Measurements from ENCODE around the gene ACACB. TPM values are rescaled to one million over a fixed set of nuclear protein-coding genes. Genes with fewer than 3 reads are reported as not detected.

The ACACB gene
- total and polyA plus RNA-seq, 2 donors = 2.0 to 9.5 TPM

- Histone ChIP-seq H3K27ac (ENCODE audit: low read depth in 1 of 2, low read length in 1 of 2) (no peak overlapping the region), H3K4me1 (ENCODE audit: control insufficient read depth in 2 of 2, insufficient read depth in 2 of 2, low read length in 2 of 2) (no peaks in the 10 kb centered on the region), H3K4me3 (ENCODE audit: low read length in 2 of 2) (no peak overlapping the region), H3K36me3 (ENCODE audit: control insufficient read depth in 2 of 2, insufficient read depth in 2 of 2, low read length in 1 of 2) (no peaks in the 10 kb centered on the region), H3K27me3 (ENCODE audit: control insufficient read depth in 2 of 2, insufficient read depth in 1 of 2, low read length in 1 of 2) (peaks cover 4 to 37% of the 10 kb centered on the region in 2 donors), H3K9me3 (ENCODE audit: control insufficient read depth in 2 of 2, insufficient read depth in 1 of 2, low read length in 1 of 2) (no peaks in the 10 kb centered on the region)
- 78% methylated on average over 2 of the region's 2 CpGs for WGBS
- no peak for DNase-seq (ENCODE audit: low read depth in 6 of 9, low spot score in 9 of 9)
Observed at GRCh38 chr12:109302358-109302757, 186.0 kb downstream of the ACACB start.

DNA sequence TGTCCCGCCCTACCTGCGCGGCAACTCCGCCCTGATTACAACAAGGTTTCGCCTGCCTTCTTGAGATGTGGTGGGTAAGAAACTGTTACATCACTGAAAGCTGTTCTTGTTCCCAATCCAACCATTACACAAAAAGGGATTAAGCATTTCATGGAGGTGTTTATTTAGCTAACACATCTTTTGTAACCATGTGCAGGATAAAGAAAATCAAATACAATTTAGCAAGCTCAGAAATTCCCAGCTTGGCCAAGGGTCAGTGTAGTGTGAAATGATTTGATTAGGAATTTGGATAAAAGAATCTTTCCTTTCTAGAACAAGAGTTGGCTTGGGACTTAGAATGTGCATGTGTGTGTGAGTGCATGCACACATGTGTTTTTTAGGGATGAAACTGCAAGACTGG is 186.4 kb downstream of the ACACB start:
- Histone ChIP-seq H3K27me3 (ENCODE audit: control insufficient read depth in 2 of 2, insufficient read depth in 1 of 2, low read length in 1 of 2) (peaks cover 6 to 41% of the 10 kb centered on the region in 2 donors), H3K9me3 (ENCODE audit: control insufficient read depth in 2 of 2, insufficient read depth in 1 of 2, low read length in 1 of 2) (no peaks in the 10 kb centered on the region), H3K36me3 (ENCODE audit: control insufficient read depth in 2 of 2, insufficient read depth in 2 of 2, low read length in 1 of 2) (no peaks in the 10 kb centered on the region), H3K4me3 (ENCODE audit: low read length in 2 of 2) (no peak overlapping the region), H3K4me1 (ENCODE audit: control insufficient read depth in 2 of 2, insufficient read depth in 2 of 2, low read length in 2 of 2) (no peaks in the 10 kb centered on the region), H3K27ac (ENCODE audit: low read depth in 1 of 2, low read length in 1 of 2) (no peak overlapping the region)
- 73% methylated on average over 5 of the region's 5 CpGs for WGBS
- no peak for DNase-seq (ENCODE audit: low read depth in 6 of 9, low spot score in 9 of 9)

GRCh38 chr12:109304485-109304884 is 188.1 kb downstream of the ACACB start:
- WGBS = 66% methylated on average over 8 of the region's 8 CpGs
- H3K27ac ChIP-seq (ENCODE audit: low read depth in 1 of 2, low read length in 1 of 2) = no peak overlapping the region
- H3K36me3 ChIP-seq (ENCODE audit: control insufficient read depth in 2 of 2, insufficient read depth in 2 of 2, low read length in 1 of 2) = no peaks in the 10 kb centered on the region
- no peak overlapping the region for H3K4me3 ChIP-seq (ENCODE audit: low read length in 2 of 2)
- DNase-seq (ENCODE audit: low read depth in 6 of 9, low spot score in 9 of 9) = no peak
- H3K4me1 ChIP-seq (ENCODE audit: control insufficient read depth in 2 of 2, insufficient read depth in 2 of 2, low read length in 2 of 2) = peaks cover 0 to 2% of the 10 kb centered on the region in 2 donors
- peaks cover 21 to 58% of the 10 kb centered on the region in 2 donors for H3K27me3 ChIP-seq (ENCODE audit: control insufficient read depth in 2 of 2, insufficient read depth in 1 of 2, low read length in 1 of 2)
- H3K9me3 ChIP-seq (ENCODE audit: control insufficient read depth in 2 of 2, insufficient read depth in 1 of 2, low read length in 1 of 2) = no peaks in the 10 kb centered on the region

DNA sequence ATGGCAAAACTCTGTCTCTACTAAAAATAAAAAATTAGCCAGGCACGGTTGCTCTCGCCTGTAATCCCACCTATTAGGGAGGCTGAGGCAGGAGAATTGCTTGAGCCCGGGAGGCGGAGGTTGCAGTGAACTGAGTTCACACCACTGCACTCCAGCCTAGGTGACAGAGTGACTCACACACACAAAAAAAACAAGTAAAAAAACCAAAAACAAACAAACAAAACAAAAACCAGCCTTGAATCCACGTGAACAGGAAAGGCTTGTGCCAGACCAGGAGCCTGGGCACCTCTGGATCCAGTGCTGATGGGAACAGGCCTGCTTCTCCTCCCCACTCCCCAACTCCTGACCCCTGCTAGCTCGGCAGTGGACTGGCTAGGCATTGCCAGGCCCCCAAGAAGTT is 189.2 kb downstream of the ACACB start:
- Histone ChIP-seq H3K4me1 (ENCODE audit: control insufficient read depth in 2 of 2, insufficient read depth in 2 of 2, low read length in 2 of 2) (peaks cover 0 to 9% of the 10 kb centered on the region in 2 donors), H3K27ac (ENCODE audit: low read depth in 1 of 2, low read length in 1 of 2) (no peak overlapping the region), H3K4me3 (ENCODE audit: low read length in 2 of 2) (no peak overlapping the region), H3K9me3 (ENCODE audit: control insufficient read depth in 2 of 2, insufficient read depth in 1 of 2, low read length in 1 of 2) (no peaks in the 10 kb centered on the region), H3K27me3 (ENCODE audit: control insufficient read depth in 2 of 2, insufficient read depth in 1 of 2, low read length in 1 of 2) (peaks cover 31 to 66% of the 10 kb centered on the region in 2 donors), H3K36me3 (ENCODE audit: control insufficient read depth in 2 of 2, insufficient read depth in 2 of 2, low read length in 1 of 2) (no peaks in the 10 kb centered on the region)
- WGBS = 88% methylated on average over 6 of the region's 6 CpGs
- DNase-seq (ENCODE audit: low read depth in 6 of 9, low spot score in 9 of 9) = no peak

GRCh38 chr12:109307051-109307450 is 190.7 kb downstream of the ACACB start:
- peaks cover 37 to 81% of the 10 kb centered on the region in 2 donors for H3K27me3 ChIP-seq (ENCODE audit: control insufficient read depth in 2 of 2, insufficient read depth in 1 of 2, low read length in 1 of 2)
- WGBS = 56% methylated on average over 9 of the region's 9 CpGs
- H3K4me1 ChIP-seq (ENCODE audit: control insufficient read depth in 2 of 2, insufficient read depth in 2 of 2, low read length in 2 of 2) = peaks cover 0 to 11% of the 10 kb centered on the region in 2 donors
- DNase-seq (ENCODE audit: low read depth in 6 of 9, low spot score in 9 of 9) = no peak
- H3K9me3 ChIP-seq (ENCODE audit: control insufficient read depth in 2 of 2, insufficient read depth in 1 of 2, low read length in 1 of 2) = no peaks in the 10 kb centered on the region
- no peak overlapping the region for H3K4me3 ChIP-seq (ENCODE audit: low read length in 2 of 2)
- H3K27ac ChIP-seq (ENCODE audit: low read depth in 1 of 2, low read length in 1 of 2) = no peak overlapping the region
- no peaks in the 10 kb centered on the region for H3K36me3 ChIP-seq (ENCODE audit: control insufficient read depth in 2 of 2, insufficient read depth in 2 of 2, low read length in 1 of 2)

- Histone ChIP-seq H3K36me3 (ENCODE audit: control insufficient read depth in 2 of 2, insufficient read depth in 2 of 2, low read length in 1 of 2) (no peaks in the 10 kb centered on the region), H3K4me1 (ENCODE audit: control insufficient read depth in 2 of 2, insufficient read depth in 2 of 2, low read length in 2 of 2) (peaks cover 0 to 11% of the 10 kb centered on the region in 2 donors), H3K27me3 (ENCODE audit: control insufficient read depth in 2 of 2, insufficient read depth in 1 of 2, low read length in 1 of 2) (peaks cover 40 to 87% of the 10 kb centered on the region in 2 donors), H3K4me3 (ENCODE audit: low read length in 2 of 2) (peak within 1 kb of the TSS in 1 of 2 donors; percentile 51), H3K27ac (ENCODE audit: low read depth in 1 of 2, low read length in 1 of 2) (no peak within 1 kb of the TSS), H3K9me3 (ENCODE audit: control insufficient read depth in 2 of 2, insufficient read depth in 1 of 2, low read length in 1 of 2) (no peaks in the 10 kb centered on the region)
- WGBS = 9% methylated on average over 43 of the region's 43 CpGs
- no peak for DNase-seq (ENCODE audit: low read depth in 6 of 9, low spot score in 9 of 9)
Observed at GRCh38 chr12:109308534-109309380, 192.4 kb downstream of the ACACB start, which contains the start of gene FOXN4. Gene FOXN4, minus strand, starts transcription at chr12:109309284. Its CDS starts 963 bp downstream, at chr12:109308321.

- no peak overlapping the region for H3K27ac ChIP-seq (ENCODE audit: low read depth in 1 of 2, low read length in 1 of 2)
- WGBS = under 1% methylated on average over 99 of the region's 99 CpGs
- H3K9me3 ChIP-seq (ENCODE audit: control insufficient read depth in 2 of 2, insufficient read depth in 1 of 2, low read length in 1 of 2) = no peaks in the 10 kb centered on the region
- H3K27me3 ChIP-seq (ENCODE audit: control insufficient read depth in 2 of 2, insufficient read depth in 1 of 2, low read length in 1 of 2) = peaks cover 40 to 86% of the 10 kb centered on the region in 2 donors
- peaks cover 0 to 11% of the 10 kb centered on the region in 2 donors for H3K4me1 ChIP-seq (ENCODE audit: control insufficient read depth in 2 of 2, insufficient read depth in 2 of 2, low read length in 2 of 2)
- peak overlapping the region in 1 of 2 donors; percentile 51 for H3K4me3 ChIP-seq (ENCODE audit: low read length in 2 of 2)
- no peaks in the 10 kb centered on the region for H3K36me3 ChIP-seq (ENCODE audit: control insufficient read depth in 2 of 2, insufficient read depth in 2 of 2, low read length in 1 of 2)
- peak in 3 of 9 donors; percentile 3 to 17 (median 4) for DNase-seq (ENCODE audit: low read depth in 6 of 9, low spot score in 9 of 9)
Observed at GRCh38 chr12:109309381-109310246, 193.2 kb downstream of the ACACB start.

- no peaks in the 10 kb centered on the region for H3K36me3 ChIP-seq (ENCODE audit: control insufficient read depth in 2 of 2, insufficient read depth in 2 of 2, low read length in 1 of 2)
- no peak overlapping the region for H3K27ac ChIP-seq (ENCODE audit: low read depth in 1 of 2, low read length in 1 of 2)
- peak overlapping the region in 1 of 2 donors; percentile 51 for H3K4me3 ChIP-seq (ENCODE audit: low read length in 2 of 2)
- peak in 1 of 9 donors; percentile 7 for DNase-seq (ENCODE audit: low read depth in 6 of 9, low spot score in 9 of 9)
- peaks cover 40 to 79% of the 10 kb centered on the region in 2 donors for H3K27me3 ChIP-seq (ENCODE audit: control insufficient read depth in 2 of 2, insufficient read depth in 1 of 2, low read length in 1 of 2)
- 5% methylated on average over 33 of the region's 33 CpGs for WGBS
- no peaks in the 10 kb centered on the region for H3K9me3 ChIP-seq (ENCODE audit: control insufficient read depth in 2 of 2, insufficient read depth in 1 of 2, low read length in 1 of 2)
- H3K4me1 ChIP-seq (ENCODE audit: control insufficient read depth in 2 of 2, insufficient read depth in 2 of 2, low read length in 2 of 2) = peaks cover 0 to 11% of the 10 kb centered on the region in 2 donors
Observed at GRCh38 chr12:109310247-109311125, 194.1 kb downstream of the ACACB start.
